GM21717 (cell line): ENCODE results near the gene ASPSCR1.
"Not testable (repeated sequence)": the region's sequence is repeated elsewhere in the genome, so short reads cannot be mapped to it uniquely, and the experiment has no call there.

Source experiments
- ATAC-seq: cut with Tn5 transposase; IDR thresholded peaks from one replicate; pipeline ENCODE4 v1.9.1; 2021; ENCODE audit warnings: mild to moderate bottlenecking, moderate library complexity; ENCODE audit not compliant: unreplicated experiment

Gene ASPSCR1

GRCh38 chr17:82037092-82037888 lies 59.9 kb downstream of the ASPSCR1 start, which contains the start of gene DCXR:
TSS of gene DCXR (minus strand) at chr17:82037697. CDS start at chr17:82037682, 15 bp downstream.
- ATAC-seq: peak; percentile 86

GRCh38 chr17:82037889-82038195 lies 60.4 kb downstream of the ASPSCR1 start:
- ATAC-seq: no peak

- not testable (repeated sequence) for ATAC-seq
Observed at GRCh38 chr17:82038796-82039409, 61.5 kb downstream of the ASPSCR1 start.

GRCh38 chr17:82039695-82040299 lies 62.4 kb downstream of the ASPSCR1 start:
- no peak for ATAC-seq

- ATAC-seq: no peak
Observed at GRCh38 chr17:82041144-82041814, 63.9 kb downstream of the ASPSCR1 start.

- ATAC-seq: no peak
Observed at GRCh38 chr17:82042649-82043048, 65.2 kb downstream of the ASPSCR1 start.

GRCh38 chr17:82043507-82043906 lies 66.1 kb downstream of the ASPSCR1 start:
- ATAC-seq: no peak

GRCh38 chr17:82045936-82046484 lies 68.6 kb downstream of the ASPSCR1 start:
- ATAC-seq: no peak

GRCh38 chr17:82046903-82047302 lies 69.5 kb downstream of the ASPSCR1 start:
- no peak for ATAC-seq

- ATAC-seq: no peak
Observed at GRCh38 chr17:82047379-82047778, 70.0 kb downstream of the ASPSCR1 start.

- ATAC-seq: no peak
Observed at GRCh38 chr17:82047914-82048570, 70.6 kb downstream of the ASPSCR1 start.

- ATAC-seq: no peak
Observed at GRCh38 chr17:82048571-82048971, 71.1 kb downstream of the ASPSCR1 start.

- ATAC-seq: no peak
Observed at GRCh38 chr17:82049106-82049505, 71.7 kb downstream of the ASPSCR1 start.

- no peak for ATAC-seq
Observed at GRCh38 chr17:82049521-82049971, 72.1 kb downstream of the ASPSCR1 start.

GRCh38 chr17:82050152-82050760 lies 72.8 kb downstream of the ASPSCR1 start:
- no peak for ATAC-seq

- ATAC-seq: no peak
Observed at GRCh38 chr17:82050761-82051641, 73.6 kb downstream of the ASPSCR1 start.

GRCh38 chr17:82051776-82052637 lies 74.6 kb downstream of the ASPSCR1 start, which contains the start of the genes GPS1 and RFNG:
TSS of gene GPS1 (plus strand) at chr17:82051898. CDS start at chr17:82051932, 34 bp downstream.
TSS of gene RFNG (minus strand) at chr17:82051811. CDS start at chr17:82051766, 45 bp downstream.
- ATAC-seq: no peak

GRCh38 chr17:82052638-82053059 lies 75.2 kb downstream of the ASPSCR1 start:
- no peak for ATAC-seq
